ENCODE results near the gene EML4. TPM values are rescaled to one million over a fixed set of nuclear protein-coding genes. Genes with fewer than 3 reads are reported as not detected.

EML4 gene
- total and polyA plus RNA-seq, 2 of the 13 experiments (the other 11 are each of a cell fraction or from before 2014, with no cell fraction given): 243 to 476 TPM

DNA sequence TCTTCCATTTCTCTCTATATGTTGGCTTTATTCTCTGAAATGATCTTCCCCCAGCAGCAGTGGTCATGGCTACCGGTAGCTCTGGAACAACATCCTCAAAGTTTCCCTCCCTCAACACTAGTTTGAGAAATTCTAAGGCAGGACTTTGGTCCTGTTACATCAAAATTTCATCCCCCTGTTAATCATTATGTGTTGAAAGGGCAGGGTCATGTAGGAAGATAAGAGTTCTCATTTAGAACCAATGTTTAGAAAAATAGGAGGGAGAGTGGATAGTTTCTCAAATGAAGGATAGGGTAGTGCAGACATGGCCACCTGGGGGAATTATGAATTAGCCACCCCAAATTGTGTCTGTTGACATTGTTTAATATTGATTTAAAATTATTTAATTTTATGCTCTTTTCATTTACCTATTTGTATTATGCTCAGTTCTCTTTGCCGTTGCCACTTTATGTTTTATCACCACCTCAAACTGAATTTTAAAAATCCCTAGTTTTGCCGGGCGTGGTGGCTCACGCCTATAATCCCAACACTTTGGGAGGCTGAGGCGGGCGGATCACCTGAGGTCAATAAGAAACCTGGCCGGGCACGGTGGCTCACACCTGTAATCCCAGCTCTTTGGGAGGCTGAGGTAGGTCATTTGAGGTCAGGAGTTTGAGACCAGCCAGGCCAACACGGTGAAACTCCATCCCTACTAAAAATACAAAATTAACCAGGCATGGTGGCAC lies 22.3 kb downstream of the EML4 start (continued):
- no peak for TF ChIP-seq CREB3 (CRISPR knock-in tag; IDR thresholded peaks at IDR 0.05)
- TF ChIP-seq CTCF (CRISPR knock-in tag; IDR thresholded peaks at IDR 0.05): no peak
- TF ChIP-seq, protein P1, sequence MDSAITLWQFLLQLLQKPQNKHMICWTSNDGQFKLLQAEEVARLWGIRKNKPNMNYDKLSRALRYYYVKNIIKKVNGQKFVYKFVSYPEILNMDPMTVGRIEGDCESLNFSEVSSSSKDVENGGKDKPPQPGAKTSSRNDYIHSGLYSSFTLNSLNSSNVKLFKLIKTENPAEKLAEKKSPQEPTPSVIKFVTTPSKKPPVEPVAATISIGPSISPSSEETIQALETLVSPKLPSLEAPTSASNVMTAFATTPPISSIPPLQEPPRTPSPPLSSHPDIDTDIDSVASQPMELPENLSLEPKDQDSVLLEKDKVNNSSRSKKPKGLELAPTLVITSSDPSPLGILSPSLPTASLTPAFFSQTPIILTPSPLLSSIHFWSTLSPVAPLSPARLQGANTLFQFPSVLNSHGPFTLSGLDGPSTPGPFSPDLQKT (CRISPR knock-in tag; IDR thresholded peaks at IDR 0.05; ENCODE audit: borderline replicate concordance): no peak
- no peak for TF ChIP-seq CENPT (CRISPR knock-in tag; IDR thresholded peaks at IDR 0.05; ENCODE audit: low read depth)
- TF ChIP-seq ZNF615 (CRISPR knock-in tag; IDR thresholded peaks at IDR 0.05; ENCODE audit: borderline replicate concordance): no peak
- peak; percentile 5; the same call in 1 of the 2 replicates for TF ChIP-seq ATF7 (IDR thresholded peaks at IDR 0.05)
- no peak; the same call in 1 of the 2 replicates for TF ChIP-seq ATF7 (CRISPR knock-in tag; IDR thresholded peaks at IDR 0.05)
- no peak for TF ChIP-seq XRCC5 (optimal IDR thresholded peaks at IDR 0.05; ENCODE audit: low read length)
- no peak for TF ChIP-seq ONECUT2 (CRISPR knock-in tag; IDR thresholded peaks at IDR 0.05)
- TF ChIP-seq SMYD3 (CRISPR knock-in tag; IDR thresholded peaks at IDR 0.05): 0 out of 2 replicates have a peak, but pooled peaks have one; percentile 79
- TF ChIP-seq SOX5 (CRISPR knock-in tag; IDR thresholded peaks at IDR 0.05; ENCODE audit: borderline replicate concordance): peak; percentile 83; the same call in 1 of the 2 replicates
- TF ChIP-seq SUZ12 (IDR thresholded peaks at IDR 0.05; ENCODE audit: low read depth, low read length): no peak
- TF ChIP-seq, protein P2, sequence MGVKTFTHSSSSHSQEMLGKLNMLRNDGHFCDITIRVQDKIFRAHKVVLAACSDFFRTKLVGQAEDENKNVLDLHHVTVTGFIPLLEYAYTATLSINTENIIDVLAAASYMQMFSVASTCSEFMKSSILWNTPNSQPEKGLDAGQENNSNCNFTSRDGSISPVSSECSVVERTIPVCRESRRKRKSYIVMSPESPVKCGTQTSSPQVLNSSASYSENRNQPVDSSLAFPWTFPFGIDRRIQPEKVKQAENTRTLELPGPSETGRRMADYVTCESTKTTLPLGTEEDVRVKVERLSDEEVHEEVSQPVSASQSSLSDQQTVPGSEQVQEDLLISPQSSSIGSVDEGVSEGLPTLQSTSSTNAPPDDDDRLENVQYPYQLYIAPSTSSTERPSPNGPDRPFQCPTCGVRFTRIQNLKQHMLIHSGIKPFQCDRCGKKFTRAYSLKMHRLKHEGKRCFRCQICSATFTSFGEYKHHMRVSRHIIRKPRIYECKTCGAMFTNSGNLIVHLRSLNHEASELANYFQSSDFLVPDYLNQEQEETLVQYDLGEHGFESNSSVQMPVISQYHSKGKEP (CRISPR knock-in tag; IDR thresholded peaks at IDR 0.05): no peak
- no peak for TF ChIP-seq ZEB1 (IDR thresholded peaks at IDR 0.05; ENCODE audit: insufficient replicate concordance, low read depth)
- TF ChIP-seq ZBTB7A (CRISPR knock-in tag; IDR thresholded peaks at IDR 0.05): no peak
- peak; percentile 99 for TF ChIP-seq PHF5A (CRISPR knock-in tag; IDR thresholded peaks at IDR 0.05; ENCODE audit: low read depth, unreplicated experiment)
- TF ChIP-seq MXD1 (CRISPR knock-in tag; IDR thresholded peaks at IDR 0.05): no peak
- TF ChIP-seq, protein P3, sequence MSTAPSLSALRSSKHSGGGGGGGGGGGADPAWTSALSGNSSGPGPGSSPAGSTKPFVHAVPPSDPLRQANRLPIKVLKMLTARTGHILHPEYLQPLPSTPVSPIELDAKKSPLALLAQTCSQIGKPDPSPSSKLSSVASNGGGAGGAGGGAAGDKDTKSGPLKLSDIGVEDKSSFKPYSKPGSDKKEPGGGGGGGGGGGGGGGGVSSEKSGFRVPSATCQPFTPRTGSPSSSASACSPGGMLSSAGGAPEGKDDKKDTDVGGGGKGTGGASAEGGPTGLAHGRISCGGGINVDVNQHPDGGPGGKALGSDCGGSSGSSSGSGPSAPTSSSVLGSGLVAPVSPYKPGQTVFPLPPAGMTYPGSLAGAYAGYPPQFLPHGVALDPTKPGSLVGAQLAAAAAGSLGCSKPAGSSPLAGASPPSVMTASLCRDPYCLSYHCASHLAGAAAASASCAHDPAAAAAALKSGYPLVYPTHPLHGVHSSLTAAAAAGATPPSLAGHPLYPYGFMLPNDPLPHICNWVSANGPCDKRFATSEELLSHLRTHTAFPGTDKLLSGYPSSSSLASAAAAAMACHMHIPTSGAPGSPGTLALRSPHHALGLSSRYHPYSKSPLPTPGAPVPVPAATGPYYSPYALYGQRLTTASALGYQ (CRISPR knock-in tag; IDR thresholded peaks at IDR 0.05): peak; percentile 85; the same call in 1 of the 2 replicates
- TF ChIP-seq PBX3 (CRISPR knock-in tag; IDR thresholded peaks at IDR 0.05; ENCODE audit: borderline replicate concordance): no peak

Measured in HepG2 (cell line).